ENCODE data around the gene EFHD2.
"Not testable (repeated sequence)": the region's sequence is repeated elsewhere in the genome, so short reads cannot be mapped to it uniquely, and the experiment has no call there.

DNA sequence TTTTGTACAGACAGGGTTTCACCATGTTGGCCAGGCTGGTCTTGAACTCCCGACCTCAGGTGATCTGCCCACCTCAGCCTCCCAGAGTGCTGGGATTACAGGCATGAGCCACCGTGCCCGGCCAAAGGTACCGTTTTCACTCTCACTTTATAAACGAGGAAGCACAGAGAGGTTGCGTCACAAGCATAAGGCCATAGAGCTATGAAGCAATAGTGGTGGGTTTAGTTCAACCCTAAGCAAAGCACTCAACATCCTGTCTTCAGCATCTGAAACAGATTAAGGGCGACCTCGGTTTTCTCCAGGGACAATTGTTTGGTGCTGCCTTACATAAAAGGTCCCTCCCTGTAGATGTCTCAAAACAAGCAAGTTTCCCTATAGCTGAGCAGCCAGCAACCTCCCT, 25.1 kb downstream of the EFHD2 start:
- TF ChIP-seq, protein P1, sequence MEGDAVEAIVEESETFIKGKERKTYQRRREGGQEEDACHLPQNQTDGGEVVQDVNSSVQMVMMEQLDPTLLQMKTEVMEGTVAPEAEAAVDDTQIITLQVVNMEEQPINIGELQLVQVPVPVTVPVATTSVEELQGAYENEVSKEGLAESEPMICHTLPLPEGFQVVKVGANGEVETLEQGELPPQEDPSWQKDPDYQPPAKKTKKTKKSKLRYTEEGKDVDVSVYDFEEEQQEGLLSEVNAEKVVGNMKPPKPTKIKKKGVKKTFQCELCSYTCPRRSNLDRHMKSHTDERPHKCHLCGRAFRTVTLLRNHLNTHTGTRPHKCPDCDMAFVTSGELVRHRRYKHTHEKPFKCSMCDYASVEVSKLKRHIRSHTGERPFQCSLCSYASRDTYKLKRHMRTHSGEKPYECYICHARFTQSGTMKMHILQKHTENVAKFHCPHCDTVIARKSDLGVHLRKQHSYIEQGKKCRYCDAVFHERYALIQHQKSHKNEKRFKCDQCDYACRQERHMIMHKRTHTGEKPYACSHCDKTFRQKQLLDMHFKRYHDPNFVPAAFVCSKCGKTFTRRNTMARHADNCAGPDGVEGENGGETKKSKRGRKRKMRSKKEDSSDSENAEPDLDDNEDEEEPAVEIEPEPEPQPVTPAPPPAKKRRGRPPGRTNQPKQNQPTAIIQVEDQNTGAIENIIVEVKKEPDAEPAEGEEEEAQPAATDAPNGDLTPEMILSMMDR (conservative IDR thresholded peaks at IDR 0.05 in 1 of 2, IDR thresholded peaks at IDR 0.05 in 1 of 2; ENCODE audit: low read depth in 1 of 2, low read length in 2 of 2): not testable (repeated sequence)
- TF ChIP-seq EZH2 (IDR thresholded peaks at IDR 0.05; ENCODE audit: low read length, missing control alignments): not testable (repeated sequence)

Data from fibroblast of lung (primary cell).